ENCODE measurements around the gene ZRANB2. TPM values are rescaled to one million over a fixed set of nuclear protein-coding genes. Genes with fewer than 3 reads are reported as not detected.

Gene ZRANB2
- total RNA-seq, 1 experiment from 2014 or later, result 67.9 TPM

- no peak for TF ChIP-seq YY1 (IDR thresholded peaks at IDR 0.05; ENCODE audit: extremely low read depth, insufficient replicate concordance, low read depth, low read length)
- no peak for TF ChIP-seq TCF7L2 (IDR thresholded peaks at IDR 0.05; ENCODE audit: borderline replicate concordance, extremely low read depth, insufficient read depth, insufficient read length)
- TF ChIP-seq REST (IDR thresholded peaks at IDR 0.05; ENCODE audit: low read depth), result no peak
- no peak for TF ChIP-seq ZFX (IDR thresholded peaks at IDR 0.05)
- no peak for TF ChIP-seq SP1 (IDR thresholded peaks at IDR 0.05; ENCODE audit: low read depth)
- TF ChIP-seq FOSL1 (IDR thresholded peaks at IDR 0.05; ENCODE audit: low read depth), result no peak
- TF ChIP-seq, protein P1, sequence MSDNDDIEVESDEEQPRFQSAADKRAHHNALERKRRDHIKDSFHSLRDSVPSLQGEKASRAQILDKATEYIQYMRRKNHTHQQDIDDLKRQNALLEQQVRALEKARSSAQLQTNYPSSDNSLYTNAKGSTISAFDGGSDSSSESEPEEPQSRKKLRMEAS (IDR thresholded peaks at IDR 0.05), result no peak
- TF ChIP-seq EZH2phosphoT487 (IDR thresholded peaks at IDR 0.05; ENCODE audit: borderline replicate concordance), result no peak
- no peak for TF ChIP-seq POLR2A (IDR thresholded peaks at IDR 0.05; ENCODE audit: borderline replicate concordance, extremely low read depth, insufficient read depth, insufficient read length)
These were observed 43.8 kb downstream of the ZRANB2 start (continued) for GRCh38 chr1:71037066-71037465.

GRCh38 chr1:71033136-71033535 lies 47.7 kb downstream of the ZRANB2 start:
- CTCF ChIA-PET, result no interaction called here
- H3K27ac ChIP-seq (ENCODE audit: low read depth, low read length), result no peak overlapping the region
- DNase-seq (ENCODE audit: low read depth, low spot score) (no peak), ATAC-seq (no peak)
- POLR2A ChIA-PET, result no interaction called here
- no peak overlapping the region for H3K4me2 ChIP-seq (ENCODE audit: low read length)
- no peaks in the 10 kb centered on the region for H3K79me2 ChIP-seq (ENCODE audit: insufficient read depth, low read length)
- no peaks in the 10 kb centered on the region for H3K9me3 ChIP-seq (ENCODE audit: control insufficient read depth in 1 of 2, insufficient read depth in 1 of 2, low read depth in 1 of 2, low read length in 2 of 2)
- no peak overlapping the region for H3K9ac ChIP-seq (ENCODE audit: low read length)
- H2AFZ ChIP-seq (ENCODE audit: low read depth, low read length, poor library complexity, severe bottlenecking), result no peak overlapping the region
- peaks cover 60% of the 10 kb centered on the region for H3K27me3 ChIP-seq (ENCODE audit: insufficient read depth, low read length)
- no peaks in the 10 kb centered on the region for H3K4me1 ChIP-seq (ENCODE audit: control insufficient read depth in 1 of 2, insufficient read depth in 2 of 2, low read length in 2 of 2)
- intact Hi-C loops (cut with micrococcal nuclease), result no loop called here
- BruUV-seq (replicated peaks), result no TSS peak
- H4K20me1 ChIP-seq (ENCODE audit: insufficient read depth), result no peaks in the 10 kb centered on the region
- H3K4me3 ChIP-seq (replicated peaks in 1 of 2; ENCODE audit: low read depth in 1 of 2, low read length in 2 of 2), result no peak overlapping the region
- no peaks in the 10 kb centered on the region for H3K36me3 ChIP-seq (ENCODE audit: control insufficient read depth in 1 of 2, insufficient read depth in 2 of 2, low read length in 2 of 2)
- H3K9me2 ChIP-seq (ENCODE audit: insufficient read depth), result no peaks in the 10 kb centered on the region
- RAD21 ChIA-PET (ENCODE audit: low non-redundant PET in 1 of 2, low total read pairs in 2 of 2, uncharacterized antibody in 2 of 2, unreplicated experiment in 2 of 2), result no interaction called here
- TF ChIP-seq EGR1 (IDR thresholded peaks at IDR 0.05; ENCODE audit: low read depth), result no peak
- TF ChIP-seq, protein P2, sequence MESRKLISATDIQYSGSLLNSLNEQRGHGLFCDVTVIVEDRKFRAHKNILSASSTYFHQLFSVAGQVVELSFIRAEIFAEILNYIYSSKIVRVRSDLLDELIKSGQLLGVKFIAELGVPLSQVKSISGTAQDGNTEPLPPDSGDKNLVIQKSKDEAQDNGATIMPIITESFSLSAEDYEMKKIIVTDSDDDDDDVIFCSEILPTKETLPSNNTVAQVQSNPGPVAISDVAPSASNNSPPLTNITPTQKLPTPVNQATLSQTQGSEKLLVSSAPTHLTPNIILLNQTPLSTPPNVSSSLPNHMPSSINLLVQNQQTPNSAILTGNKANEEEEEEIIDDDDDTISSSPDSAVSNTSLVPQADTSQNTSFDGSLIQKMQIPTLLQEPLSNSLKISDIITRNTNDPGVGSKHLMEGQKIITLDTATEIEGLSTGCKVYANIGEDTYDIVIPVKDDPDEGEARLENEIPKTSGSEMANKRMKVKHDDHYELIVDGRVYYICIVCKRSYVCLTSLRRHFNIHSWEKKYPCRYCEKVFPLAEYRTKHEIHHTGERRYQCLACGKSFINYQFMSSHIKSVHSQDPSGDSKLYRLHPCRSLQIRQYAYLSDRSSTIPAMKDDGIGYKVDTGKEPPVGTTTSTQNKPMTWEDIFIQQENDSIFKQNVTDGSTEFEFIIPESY (IDR thresholded peaks at IDR 0.05; ENCODE audit: extremely low read depth, insufficient replicate concordance, low read length), result no peak
- no peak for TF ChIP-seq RAD21 (IDR thresholded peaks at IDR 0.05; ENCODE audit: low read depth)
- no peak for TF ChIP-seq YY1 (IDR thresholded peaks at IDR 0.05; ENCODE audit: extremely low read depth, insufficient replicate concordance, low read depth, low read length)
- no peak for TF ChIP-seq FOSL1 (IDR thresholded peaks at IDR 0.05; ENCODE audit: low read depth)
- TF ChIP-seq REST (IDR thresholded peaks at IDR 0.05; ENCODE audit: low read depth), result no peak
- TF ChIP-seq SIN3A (IDR thresholded peaks at IDR 0.05; ENCODE audit: low read depth), result no peak
- TF ChIP-seq ELF1 (IDR thresholded peaks at IDR 0.05; ENCODE audit: borderline replicate concordance, low read depth), result no peak
- TF ChIP-seq ZNF274 (IDR thresholded peaks at IDR 0.05; ENCODE audit: low read depth, low read length), result no peak
- TF ChIP-seq SP1 (IDR thresholded peaks at IDR 0.05; ENCODE audit: low read depth), result no peak
- no peak for TF ChIP-seq EZH2 (IDR thresholded peaks at IDR 0.05)
- TF ChIP-seq CBX3 (IDR thresholded peaks at IDR 0.05; ENCODE audit: low read depth), result no peak
